CD4-positive, alpha-beta T cell (primary cell): ENCODE results near the gene FARS2. TPM values are rescaled to one million over a fixed set of nuclear protein-coding genes. Genes with fewer than 3 reads are reported as not detected.
A peak's percentile ranks its signal among the peaks of the same experiment; 100 is the strongest.
"Not testable (repeated sequence)": the region's sequence is repeated elsewhere in the genome, so short reads cannot be mapped to it uniquely, and the experiment has no call there.

Experiments used
- ATAC-seq: fragments of 200-7000 bp; cut with Tn5 transposase; one replicate; pipeline ENCODE4 v1.10.0; 2022; ENCODE audit warnings: mild to moderate bottlenecking; ENCODE audit not compliant: poor library complexity
- CTCF ChIA-PET: fragments of 350-600 bp; sonication (Branson Sonifier 250); formaldehyde crosslinking; loops from one replicate; lab custom pipeline; 2021; ENCODE audit warnings: antibody characterized with exemption, inconsistent platforms; lab: Charles Lee
- POLR2A ChIA-PET: fragments of 350-600 bp; sonication (Branson Sonifier 250); formaldehyde crosslinking; loops from one replicate; lab custom pipeline; 2021; ENCODE audit warnings: antibody characterized with exemption, inconsistent platforms; lab: Charles Lee
- DNase-seq, 14 experiments: peaks; one replicate each; pipeline ENCODE4 v3.0.0-alpha.2; 2013 to 2020; ENCODE audit warnings: mixed read lengths in 2 of 14
- H3K27ac ChIP-seq, 2 donors: one replicate each; pipeline versions ENCODE4 v1.5.1 to v1.7.0; 2013; ENCODE audit warnings: low read length in 2 of 2, low read depth in 1 of 2, mild to moderate bottlenecking in 1 of 2
- H3K27me3 ChIP-seq, 2 experiments: 1 replicate in 1 of 2; 2 replicates in 1 of 2; pipeline versions ENCODE4 v1.6.1 to v1.7.0; 2013; ENCODE audit warnings: low read length in 2 of 2, control low read depth in 1 of 2, mild to moderate bottlenecking in 1 of 2, moderate library complexity in 1 of 2; ENCODE audit not compliant: insufficient read depth in 2 of 2, control insufficient read depth in 1 of 2
- H3K36me3 ChIP-seq: one replicate; pipeline ENCODE4 v1.6.1; 2013; ENCODE audit warnings: low read length, control low read depth; ENCODE audit not compliant: insufficient read depth
- H3K4me1 ChIP-seq: one replicate; pipeline ENCODE4 v1.6.1; 2013; ENCODE audit warnings: low read length, control low read depth; ENCODE audit not compliant: insufficient read depth
- H3K4me3 ChIP-seq: one replicate; pipeline ENCODE4 v1.5.1; 2013; ENCODE audit warnings: mild to moderate bottlenecking, low read length, moderate library complexity
- H3K9me3 ChIP-seq, 2 experiments: 1 replicate in 1 of 2; 2 replicates in 1 of 2; pipeline versions ENCODE4 v1.6.1 to v1.7.0; 2013; ENCODE audit warnings: low read length in 2 of 2, mild to moderate bottlenecking in 2 of 2, control low read depth in 1 of 2, moderate library complexity in 1 of 2; ENCODE audit not compliant: control insufficient read depth in 1 of 2, insufficient read depth in 1 of 2
- H3K27ac Mint-ChIP-seq: one replicate; pipeline ENCODE4 v1.8.0; 2020; ENCODE audit warnings: mixed read lengths
- H3K27me3 Mint-ChIP-seq: one replicate; pipeline ENCODE4 v1.8.0; 2021; ENCODE audit warnings: mixed read lengths
- H3K36me3 Mint-ChIP-seq: one replicate; pipeline ENCODE4 v1.8.0; 2021; ENCODE audit warnings: low read depth, mixed read lengths
- H3K4me1 Mint-ChIP-seq: one replicate; pipeline ENCODE4 v1.8.0; 2021; ENCODE audit warnings: low read depth, mixed read lengths
- H3K4me3 Mint-ChIP-seq: one replicate; pipeline ENCODE4 v1.8.0; 2020; ENCODE audit warnings: mild to moderate bottlenecking, mixed read lengths
- H3K9me3 Mint-ChIP-seq: one replicate; pipeline ENCODE4 v1.8.0; 2020; ENCODE audit warnings: mixed read lengths
- CTCF ChIP-seq: fragments of 200-600 bp; IDR thresholded peaks from one replicate; pipeline ENCODE4 v1.8.0; 2022; ENCODE audit warnings: antibody characterized with exemption, mild to moderate bottlenecking
- intact Hi-C, 2 experiments: fragments of 100-400 bp; cut with DNase I in 1 of 2; cut with micrococcal nuclease in 1 of 2; formaldehyde crosslinking; loops; one replicate each; pipeline versions ENCODE4 v1.15.1 to v1.9.0; 2023 to 2025; cut with DNase I, micrococcal nuclease
- total RNA-seq, 174 experiments: library from RNA in 2 of 174; stranded (reverse) in 2 of 174; gene quantifications; one replicate each; pipeline ENCODE4 v1.2.3 and lab custom pipeline; 2021 to 2026

FARS2 gene
- total RNA-seq, 2 experiments from 2014 or later = 12.6 to 12.8 TPM

- no peak overlapping the region for H3K4me3 Mint-ChIP-seq
- no peaks in the 10 kb centered on the region for H3K9me3 Mint-ChIP-seq
- H3K27me3 Mint-ChIP-seq = no peaks in the 10 kb centered on the region
- CTCF ChIA-PET = no interaction called here
- Histone ChIP-seq H3K9me3 (no peaks in the 10 kb centered on the region), H3K4me3 (no peak overlapping the region), H3K27me3 (no peaks in the 10 kb centered on the region), H3K36me3 (no peaks in the 10 kb centered on the region), H3K4me1 (peaks cover 8% of the 10 kb centered on the region), H3K27ac (no peak overlapping the region)
- H3K4me1 Mint-ChIP-seq = peaks cover 24% of the 10 kb centered on the region
- no peak for ATAC-seq
- intact Hi-C loops = no loop called here
- peaks cover 12% of the 10 kb centered on the region for H3K36me3 Mint-ChIP-seq
- no peak overlapping the region for H3K27ac Mint-ChIP-seq
- DNase-seq = no peak
- POLR2A ChIA-PET = no interaction called here
- TF ChIP-seq CTCF = no peak
Measured at GRCh38 chr6:5697508-5697907, 436.2 kb downstream of the FARS2 start.

- H3K4me3 ChIP-seq = no peak overlapping the region
- H3K27me3 ChIP-seq = no peaks in the 10 kb centered on the region
- no peak overlapping the region for H3K27ac ChIP-seq
- DNase-seq (no peak), ATAC-seq (no peak)
- H3K4me1 Mint-ChIP-seq = peaks cover 26% of the 10 kb centered on the region
- ChIA-PET POLR2A (no interaction called here), CTCF (no interaction called here)
- no peaks in the 10 kb centered on the region for H3K36me3 ChIP-seq
- H3K27ac Mint-ChIP-seq = no peak overlapping the region
- H3K4me3 Mint-ChIP-seq = no peak overlapping the region
- intact Hi-C loops = no loop called here
- H3K9me3 Mint-ChIP-seq = no peaks in the 10 kb centered on the region
- H3K9me3 ChIP-seq = no peaks in the 10 kb centered on the region
- no peaks in the 10 kb centered on the region for H3K27me3 Mint-ChIP-seq
- TF ChIP-seq CTCF = no peak
- H3K4me1 ChIP-seq = peaks cover 8% of the 10 kb centered on the region
- H3K36me3 Mint-ChIP-seq = peaks cover 5% of the 10 kb centered on the region
Measured at GRCh38 chr6:5698318-5698717, 437.0 kb downstream of the FARS2 start.

GRCh38 chr6:5699064-5699463, 437.8 kb downstream of the FARS2 start:
- H3K4me1 ChIP-seq, H3K27ac Mint-ChIP-seq, H3K27me3 Mint-ChIP-seq, H3K9me3 Mint-ChIP-seq, H3K4me3 ChIP-seq, POLR2A ChIA-PET, H3K27ac ChIP-seq, H3K4me3 Mint-ChIP-seq, H3K36me3 Mint-ChIP-seq, intact Hi-C loops, CTCF ChIA-PET, H3K36me3 ChIP-seq, H3K9me3 ChIP-seq, H3K27me3 ChIP-seq, ATAC-seq: not testable (repeated sequence)
- H3K4me1 Mint-ChIP-seq = peaks cover 27% of the 10 kb centered on the region
- peak in 2 of 14 experiments; percentile 24 to 26 for DNase-seq

- Mint-ChIP-seq H3K27ac (no peak overlapping the region), H3K9me3 (no peaks in the 10 kb centered on the region), H3K36me3 (no peaks in the 10 kb centered on the region), H3K27me3 (no peaks in the 10 kb centered on the region), H3K4me1 (peaks cover 28% of the 10 kb centered on the region), H3K4me3 (no peak overlapping the region)
- DNase-seq = no peak
- H3K27me3 ChIP-seq = no peaks in the 10 kb centered on the region
- peaks cover 0 to 4% of the 10 kb centered on the region in 2 experiments for H3K9me3 ChIP-seq
- H3K4me3 ChIP-seq = no peak overlapping the region
- TF ChIP-seq CTCF = no peak
- H3K27ac ChIP-seq = no peak overlapping the region
- H3K36me3 ChIP-seq = no peaks in the 10 kb centered on the region
- ATAC-seq = no peak
- intact Hi-C loops = no loop called here
- ChIA-PET CTCF (no interaction called here), POLR2A (no interaction called here)
- H3K4me1 ChIP-seq = peaks cover 13% of the 10 kb centered on the region
Measured at GRCh38 chr6:5701174-5701573, 439.9 kb downstream of the FARS2 start.
